Measurements from ENCODE around the gene PCDH8. TPM values are rescaled to one million over a fixed set of nuclear protein-coding genes. Genes with fewer than 3 reads are reported as not detected.

PCDH8 gene, protein sequence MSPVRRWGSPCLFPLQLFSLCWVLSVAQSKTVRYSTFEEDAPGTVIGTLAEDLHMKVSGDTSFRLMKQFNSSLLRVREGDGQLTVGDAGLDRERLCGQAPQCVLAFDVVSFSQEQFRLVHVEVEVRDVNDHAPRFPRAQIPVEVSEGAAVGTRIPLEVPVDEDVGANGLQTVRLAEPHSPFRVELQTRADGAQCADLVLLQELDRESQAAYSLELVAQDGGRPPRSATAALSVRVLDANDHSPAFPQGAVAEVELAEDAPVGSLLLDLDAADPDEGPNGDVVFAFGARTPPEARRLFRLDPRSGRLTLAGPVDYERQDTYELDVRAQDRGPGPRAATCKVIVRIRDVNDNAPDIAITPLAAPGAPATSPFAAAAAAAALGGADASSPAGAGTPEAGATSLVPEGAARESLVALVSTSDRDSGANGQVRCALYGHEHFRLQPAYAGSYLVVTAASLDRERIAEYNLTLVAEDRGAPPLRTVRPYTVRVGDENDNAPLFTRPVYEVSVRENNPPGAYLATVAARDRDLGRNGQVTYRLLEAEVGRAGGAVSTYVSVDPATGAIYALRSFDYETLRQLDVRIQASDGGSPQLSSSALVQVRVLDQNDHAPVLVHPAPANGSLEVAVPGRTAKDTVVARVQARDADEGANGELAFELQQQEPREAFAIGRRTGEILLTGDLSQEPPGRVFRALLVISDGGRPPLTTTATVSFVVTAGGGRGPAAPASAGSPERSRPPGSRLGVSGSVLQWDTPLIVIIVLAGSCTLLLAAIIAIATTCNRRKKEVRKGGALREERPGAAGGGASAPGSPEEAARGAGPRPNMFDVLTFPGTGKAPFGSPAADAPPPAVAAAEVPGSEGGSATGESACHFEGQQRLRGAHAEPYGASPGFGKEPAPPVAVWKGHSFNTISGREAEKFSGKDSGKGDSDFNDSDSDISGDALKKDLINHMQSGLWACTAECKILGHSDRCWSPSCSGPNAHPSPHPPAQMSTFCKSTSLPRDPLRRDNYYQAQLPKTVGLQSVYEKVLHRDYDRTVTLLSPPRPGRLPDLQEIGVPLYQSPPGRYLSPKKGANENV
- not detected in 2 replicates for total RNA-seq

GRCh38 chr13:52848455-52849195, at the start of gene PCDH8:
Gene PCDH8 (minus strand): TSS chr13:52848640. CDS start chr13:52848436, 204 bp downstream.

Other genes with a start within 250 kb of the PCDH8 start
- 3.0 and 3.3 TPM in 2 replicates for gene HNRNPA1L2, start 206.2 kb downstream of the PCDH8 start, total RNA-seq
- gene SUGT1, start 195.8 kb downstream of the PCDH8 start, total RNA-seq = 36.3 and 37.8 TPM in 2 replicates
- gene CNMD, start 108.8 kb downstream of the PCDH8 start, total RNA-seq = not detected in 2 replicates
- not detected in 2 replicates for gene OLFM4, start 180.2 kb upstream of the PCDH8 start, total RNA-seq